GM18499 (cell line): Measurements from ENCODE around the gene RBBP5.

Source experiments
- ATAC-seq: cut with Tn5 transposase; IDR thresholded peaks from one replicate; pipeline ENCODE4 v1.9.1; 2021; ENCODE audit warnings: moderate number of reproducible peaks; ENCODE audit not compliant: insufficient read depth, unreplicated experiment

RBBP5 gene

GRCh38 chr1:205137901-205138300 is 16.1 kb upstream of the RBBP5 start:
- no peak for ATAC-seq

- no peak for ATAC-seq
Observed at GRCh38 chr1:205133287-205133686, 11.5 kb upstream of the RBBP5 start.

- no peak for ATAC-seq
Observed at GRCh38 chr1:205129447-205130029, 7.8 kb upstream of the RBBP5 start.

GRCh38 chr1:205128050-205128449 is 6.3 kb upstream of the RBBP5 start:
- ATAC-seq: no peak

- ATAC-seq: no peak
Observed at GRCh38 chr1:205127646-205128045, 5.9 kb upstream of the RBBP5 start.

- ATAC-seq: no peak
Observed at GRCh38 chr1:205124726-205125125, 2.9 kb upstream of the RBBP5 start.

GRCh38 chr1:205122489-205122882 is 708 bp upstream of the RBBP5 start:
- ATAC-seq: no peak

- ATAC-seq: no peak
Observed at GRCh38 chr1:205118752-205119151, 3.0 kb downstream of the RBBP5 start.

GRCh38 chr1:205111354-205111753 is 10.4 kb downstream of the RBBP5 start:
- ATAC-seq: no peak

- no peak for ATAC-seq
Observed at GRCh38 chr1:205109711-205110110, 12.1 kb downstream of the RBBP5 start.

- ATAC-seq: no peak
Observed at GRCh38 chr1:205109269-205109668, 12.5 kb downstream of the RBBP5 start.

GRCh38 chr1:205108464-205108863 is 13.3 kb downstream of the RBBP5 start:
- no peak for ATAC-seq

GRCh38 chr1:205107327-205107726 is 14.5 kb downstream of the RBBP5 start:
- ATAC-seq: no peak

GRCh38 chr1:205102404-205102803 is 19.4 kb downstream of the RBBP5 start:
- no peak for ATAC-seq

GRCh38 chr1:205098242-205098641 is 23.5 kb downstream of the RBBP5 start:
- no peak for ATAC-seq

GRCh38 chr1:205095422-205095821 is 26.4 kb downstream of the RBBP5 start:
- ATAC-seq: no peak

- no peak for ATAC-seq
Observed at GRCh38 chr1:205091043-205091740, 30.6 kb downstream of the RBBP5 start.

GRCh38 chr1:205088341-205088740 is 33.4 kb downstream of the RBBP5 start:
- ATAC-seq: no peak

GRCh38 chr1:205084360-205084759 is 37.4 kb downstream of the RBBP5 start, which contains the start of gene TMEM81:
TMEM81 (minus strand) TSS chr1:205084460; CDS start chr1:205084320, 140 bp downstream.
- ATAC-seq: no peak

GRCh38 chr1:205082431-205082830 is 39.3 kb downstream of the RBBP5 start:
- no peak for ATAC-seq

GRCh38 chr1:205077934-205078311 is 43.9 kb downstream of the RBBP5 start:
- no peak for ATAC-seq
